Small intestine (tissue), 7 donors: ENCODE results near the gene EXOSC10. TPM values are rescaled to one million over a fixed set of nuclear protein-coding genes. Genes with fewer than 3 reads are reported as not detected.

Experiments used
- DNase-seq, 2 donors: peaks; one replicate each; pipeline versions ENCODE4 v3.0.0 to v3.0.0-alpha.2; 2013
- FAIRE-seq: peaks from 2 replicates; lab custom pipeline; 2012; peaks lifted over from hg19 to GRCh38; lab: Jason Lieb, UNC
- H3K27ac ChIP-seq, 3 donors: one replicate each; pipeline ENCODE4 v1.5.1; 2013; ENCODE audit warnings: low read length in 2 of 3, mild to moderate bottlenecking in 2 of 3, control low read depth in 1 of 3, inconsistent platforms in 1 of 3, low read depth in 1 of 3, moderate library complexity in 1 of 3
- H3K27me3 ChIP-seq, 3 donors: one replicate each; pipeline ENCODE4 v1.6.1; 2013; ENCODE audit warnings: low read length in 3 of 3, inconsistent platforms in 1 of 3; ENCODE audit not compliant: control insufficient read depth in 3 of 3, insufficient read depth in 3 of 3
- H3K36me3 ChIP-seq, 3 donors: one replicate each; pipeline ENCODE4 v1.6.1; 2013; ENCODE audit warnings: low read length in 3 of 3, inconsistent platforms in 1 of 3, low read depth in 1 of 3, mild to moderate bottlenecking in 1 of 3, moderate library complexity in 1 of 3; ENCODE audit not compliant: control insufficient read depth in 3 of 3, insufficient read depth in 2 of 3
- H3K4me1 ChIP-seq, 3 donors: one replicate each; pipeline ENCODE4 v1.6.1; 2013; ENCODE audit warnings: low read length in 2 of 3, inconsistent platforms in 1 of 3, low read depth in 1 of 3, mild to moderate bottlenecking in 1 of 3, moderate library complexity in 1 of 3; ENCODE audit not compliant: control insufficient read depth in 3 of 3, insufficient read depth in 2 of 3
- H3K4me3 ChIP-seq, 3 donors: one replicate each; pipeline ENCODE4 v1.5.1; 2013; ENCODE audit warnings: low read length in 3 of 3, control low read depth in 1 of 3, inconsistent platforms in 1 of 3, low read depth in 1 of 3, mild to moderate bottlenecking in 1 of 3, moderate library complexity in 1 of 3
- H3K9me3 ChIP-seq, 2 donors: one replicate each; pipeline ENCODE4 v1.6.1; 2013; ENCODE audit warnings: low read depth in 1 of 2, low read length in 1 of 2; ENCODE audit not compliant: control insufficient read depth in 2 of 2, insufficient read depth in 1 of 2
- WGBS, 3 donors: extraction: QIAGEN DNeasy Blood & Tissue Kit; methylation state at CpG; one replicate each; pipeline ENCODE4 v1.1.7; 2013; 5-methylcytosine and 5-hydroxymethylcytosine counted together
- polyA plus RNA-seq, 4 donors: library from polyadenylated mRNA; stranded (reverse) in 3 of 4; unstranded in 1 of 4; fragments of 200-250 nt in 3 of 4; fragments of 120-200 nt in 1 of 4; gene quantifications; one replicate each; pipeline versions ENCODE4 v1.2.1 to v1.2.3, GENCODE V29; 2013
- donor health status: healthy with polysubstance abuse.
- donor health status: control.
- donor health status: control.
- donor health status: Bipolar disorder and iron deficiency.
- donor health status: healthy.

Gene EXOSC10
- polyA plus RNA-seq, 4 donors: 30.1 to 58.5 (median 34.8) TPM

- FAIRE-seq (no peak), DNase-seq (no peak)
- Histone ChIP-seq H3K27ac (no peak overlapping the region), H3K36me3 (peaks cover 22 to 82% (median 43%) of the 10 kb centered on the region in 3 donors), H3K4me1 (no peaks in the 10 kb centered on the region), H3K4me3 (no peak overlapping the region), H3K9me3 (no peaks in the 10 kb centered on the region), H3K27me3 (no peaks in the 10 kb centered on the region)
- 62 to 78% (median 73%) methylated on average over 13 of the region's 13 CpGs for WGBS, 3 donors
Observed at GRCh38 chr1:11072216-11072917, 27.3 kb downstream of the EXOSC10 start.

- peaks cover 24 to 79% (median 41%) of the 10 kb centered on the region in 3 donors for H3K36me3 ChIP-seq
- no peak overlapping the region for H3K27ac ChIP-seq
- no peak overlapping the region for H3K4me3 ChIP-seq
- DNase-seq (no peak), FAIRE-seq (no peak)
- WGBS, 3 donors: 63 to 82% (median 64%) methylated on average over 15 of the region's 15 CpGs
- H3K27me3 ChIP-seq: no peaks in the 10 kb centered on the region
- no peaks in the 10 kb centered on the region for H3K4me1 ChIP-seq
- H3K9me3 ChIP-seq: no peaks in the 10 kb centered on the region
Observed at GRCh38 chr1:11071463-11072215, 28.0 kb downstream of the EXOSC10 start.

GRCh38 chr1:11070876-11071275 is 28.8 kb downstream of the EXOSC10 start:
- no peak overlapping the region for H3K4me3 ChIP-seq
- no peaks in the 10 kb centered on the region for H3K27me3 ChIP-seq
- no peaks in the 10 kb centered on the region for H3K9me3 ChIP-seq
- H3K36me3 ChIP-seq: peaks cover 28 to 79% (median 37%) of the 10 kb centered on the region in 3 donors
- no peaks in the 10 kb centered on the region for H3K4me1 ChIP-seq
- no peak for FAIRE-seq
- 89 to 94% (median 89%) methylated on average over 10 to 11 of the region's 11 CpGs for WGBS, 3 donors
- DNase-seq: no peak
- no peak overlapping the region for H3K27ac ChIP-seq

GRCh38 chr1:11068600-11069473 is 30.8 kb downstream of the EXOSC10 start:
- 93 to 95% (median 94%) methylated on average over 17 of the region's 17 CpGs for WGBS, 3 donors
- H3K27me3 ChIP-seq: no peaks in the 10 kb centered on the region
- H3K27ac ChIP-seq: no peak overlapping the region
- peaks cover 0 to 2% of the 10 kb centered on the region in 2 donors for H3K9me3 ChIP-seq
- peaks cover 21 to 77% (median 39%) of the 10 kb centered on the region in 3 donors for H3K36me3 ChIP-seq
- no peak overlapping the region for H3K4me3 ChIP-seq
- no peak for DNase-seq
- FAIRE-seq: no peak
- no peaks in the 10 kb centered on the region for H3K4me1 ChIP-seq

GRCh38 chr1:11067716-11068599 is 31.7 kb downstream of the EXOSC10 start:
- peaks cover 0 to 2% of the 10 kb centered on the region in 2 donors for H3K9me3 ChIP-seq
- H3K27ac ChIP-seq: no peak overlapping the region
- no peak for DNase-seq
- no peaks in the 10 kb centered on the region for H3K27me3 ChIP-seq
- peaks cover 19 to 81% (median 39%) of the 10 kb centered on the region in 3 donors for H3K36me3 ChIP-seq
- H3K4me3 ChIP-seq: no peak overlapping the region
- WGBS, 3 donors: 87 to 93% (median 93%) methylated on average over 18 of the region's 18 CpGs
- FAIRE-seq: no peak
- H3K4me1 ChIP-seq: no peaks in the 10 kb centered on the region

GRCh38 chr1:11065796-11066195 is 33.9 kb downstream of the EXOSC10 start:
- Histone ChIP-seq H3K4me3 (no peak overlapping the region), H3K27me3 (no peaks in the 10 kb centered on the region), H3K9me3 (peaks cover 0 to 2% of the 10 kb centered on the region in 2 donors), H3K36me3 (peaks cover 19 to 70% (median 24%) of the 10 kb centered on the region in 3 donors), H3K4me1 (peaks cover 0 to 2% (median 0%) of the 10 kb centered on the region in 3 donors), H3K27ac (no peak overlapping the region)
- FAIRE-seq (no peak), DNase-seq (no peak)
- 93 to 100% (median 98%) methylated on average over 1 of the region's 1 CpG for WGBS, 3 donors

- Histone ChIP-seq H3K4me3 (no peak overlapping the region), H3K9me3 (peaks cover 0 to 2% of the 10 kb centered on the region in 2 donors), H3K4me1 (peaks cover 0 to 4% (median 0%) of the 10 kb centered on the region in 3 donors), H3K36me3 (peaks cover 19 to 65% (median 20%) of the 10 kb centered on the region in 3 donors), H3K27ac (no peak overlapping the region), H3K27me3 (no peaks in the 10 kb centered on the region)
- DNase-seq (no peak), FAIRE-seq (no peak)
- WGBS, 3 donors: 98 to 100% (median 100%) methylated on average over 3 of the region's 3 CpGs
Observed at GRCh38 chr1:11064942-11065341, 34.7 kb downstream of the EXOSC10 start.
